CD4-positive, alpha-beta T cell (primary cell): ENCODE data around the gene TATDN3. TPM values are rescaled to one million over a fixed set of nuclear protein-coding genes. Genes with fewer than 3 reads are reported as not detected.

Source experiments
- ATAC-seq: fragments of 200-7000 bp; cut with Tn5 transposase; one replicate; pipeline ENCODE4 v1.10.0; 2022; ENCODE audit warnings: mild to moderate bottlenecking; ENCODE audit not compliant: poor library complexity
- CTCF ChIA-PET: fragments of 350-600 bp; sonication (Branson Sonifier 250); formaldehyde crosslinking; loops from one replicate; lab custom pipeline; 2021; ENCODE audit warnings: antibody characterized with exemption, inconsistent platforms; lab: Charles Lee
- POLR2A ChIA-PET: fragments of 350-600 bp; sonication (Branson Sonifier 250); formaldehyde crosslinking; loops from one replicate; lab custom pipeline; 2021; ENCODE audit warnings: antibody characterized with exemption, inconsistent platforms; lab: Charles Lee
- DNase-seq, 14 experiments: peaks; one replicate each; pipeline ENCODE4 v3.0.0-alpha.2; 2013 to 2020; ENCODE audit warnings: mixed read lengths in 2 of 14
- H3K27ac ChIP-seq, 2 donors: one replicate each; pipeline versions ENCODE4 v1.5.1 to v1.7.0; 2013; ENCODE audit warnings: low read length in 2 of 2, low read depth in 1 of 2, mild to moderate bottlenecking in 1 of 2
- H3K27me3 ChIP-seq, 2 experiments: 1 replicate in 1 of 2; 2 replicates in 1 of 2; pipeline versions ENCODE4 v1.6.1 to v1.7.0; 2013; ENCODE audit warnings: low read length in 2 of 2, control low read depth in 1 of 2, mild to moderate bottlenecking in 1 of 2, moderate library complexity in 1 of 2; ENCODE audit not compliant: insufficient read depth in 2 of 2, control insufficient read depth in 1 of 2
- H3K36me3 ChIP-seq: one replicate; pipeline ENCODE4 v1.6.1; 2013; ENCODE audit warnings: low read length, control low read depth; ENCODE audit not compliant: insufficient read depth
- H3K4me1 ChIP-seq: one replicate; pipeline ENCODE4 v1.6.1; 2013; ENCODE audit warnings: low read length, control low read depth; ENCODE audit not compliant: insufficient read depth
- H3K4me3 ChIP-seq: one replicate; pipeline ENCODE4 v1.5.1; 2013; ENCODE audit warnings: mild to moderate bottlenecking, low read length, moderate library complexity
- H3K9me3 ChIP-seq, 2 experiments: 1 replicate in 1 of 2; 2 replicates in 1 of 2; pipeline versions ENCODE4 v1.6.1 to v1.7.0; 2013; ENCODE audit warnings: low read length in 2 of 2, mild to moderate bottlenecking in 2 of 2, control low read depth in 1 of 2, moderate library complexity in 1 of 2; ENCODE audit not compliant: control insufficient read depth in 1 of 2, insufficient read depth in 1 of 2
- H3K27ac Mint-ChIP-seq: one replicate; pipeline ENCODE4 v1.8.0; 2020; ENCODE audit warnings: mixed read lengths
- H3K27me3 Mint-ChIP-seq: one replicate; pipeline ENCODE4 v1.8.0; 2021; ENCODE audit warnings: mixed read lengths
- H3K36me3 Mint-ChIP-seq: one replicate; pipeline ENCODE4 v1.8.0; 2021; ENCODE audit warnings: low read depth, mixed read lengths
- H3K4me1 Mint-ChIP-seq: one replicate; pipeline ENCODE4 v1.8.0; 2021; ENCODE audit warnings: low read depth, mixed read lengths
- H3K4me3 Mint-ChIP-seq: one replicate; pipeline ENCODE4 v1.8.0; 2020; ENCODE audit warnings: mild to moderate bottlenecking, mixed read lengths
- H3K9me3 Mint-ChIP-seq: one replicate; pipeline ENCODE4 v1.8.0; 2020; ENCODE audit warnings: mixed read lengths
- CTCF ChIP-seq: fragments of 200-600 bp; IDR thresholded peaks from one replicate; pipeline ENCODE4 v1.8.0; 2022; ENCODE audit warnings: antibody characterized with exemption, mild to moderate bottlenecking
- intact Hi-C, 2 experiments: fragments of 100-400 bp; cut with DNase I in 1 of 2; cut with micrococcal nuclease in 1 of 2; formaldehyde crosslinking; loops; one replicate each; pipeline versions ENCODE4 v1.15.1 to v1.9.0; 2023 to 2025; cut with DNase I, micrococcal nuclease
- total RNA-seq, 174 experiments: library from RNA in 2 of 174; stranded (reverse) in 2 of 174; gene quantifications; one replicate each; pipeline ENCODE4 v1.2.3 and lab custom pipeline; 2021 to 2026

The TATDN3 gene
- total RNA-seq, 2 experiments from 2014 or later = 12.2 to 13.8 TPM

GRCh38 chr1:212853658-212854057, 62.0 kb downstream of the TATDN3 start:
- TF ChIP-seq CTCF = no peak
- no peak for ATAC-seq
- Mint-ChIP-seq H3K27me3 (no peaks in the 10 kb centered on the region), H3K9me3 (no peaks in the 10 kb centered on the region), H3K27ac (no peak overlapping the region), H3K4me3 (no peak overlapping the region), H3K4me1 (peaks cover 18% of the 10 kb centered on the region), H3K36me3 (peaks cover 29% of the 10 kb centered on the region)
- peaks cover 15% of the 10 kb centered on the region for H3K4me1 ChIP-seq
- ChIA-PET CTCF (no interaction called here), POLR2A (no interaction called here)
- H3K9me3 ChIP-seq = peaks cover 0 to 4% of the 10 kb centered on the region in 2 experiments
- no peaks in the 10 kb centered on the region for H3K36me3 ChIP-seq
- no peak overlapping the region for H3K4me3 ChIP-seq
- intact Hi-C loops = loop anchor here in 1 of 2 experiments (10.0 kb wide), 1 partner anchor 439 kb away; the partner anchor contains the start of gene PACC1
- no peaks in the 10 kb centered on the region for H3K27me3 ChIP-seq
- no peak overlapping the region for H3K27ac ChIP-seq
- DNase-seq = no peak

GRCh38 chr1:212856755-212857154, 65.1 kb downstream of the TATDN3 start:
- H3K36me3 Mint-ChIP-seq = peaks cover 34% of the 10 kb centered on the region
- ChIA-PET POLR2A (interaction anchor here (1.0 to 2.0 kb wide), 3 partner anchors 8 to 821 kb away, joined by 6 to 15 read pairs (median 6); partner anchors contain the start of genes DTL, INTS7, NSL1 and TATDN3), CTCF (interaction anchor here (0.6 kb wide), 1 partner anchor 235 kb away, joined by 3 read pairs; no protein-coding TSS in a partner anchor)
- Histone ChIP-seq H3K27ac (no peak overlapping the region), H3K4me3 (peak overlapping the region; percentile 92), H3K4me1 (peaks cover 33% of the 10 kb centered on the region), H3K9me3 (no peaks in the 10 kb centered on the region), H3K36me3 (no peaks in the 10 kb centered on the region), H3K27me3 (no peaks in the 10 kb centered on the region)
- DNase-seq (no peak), ATAC-seq (no peak)
- peaks cover 18% of the 10 kb centered on the region for H3K4me1 Mint-ChIP-seq
- H3K4me3 Mint-ChIP-seq = peak overlapping the region; percentile 72
- H3K9me3 Mint-ChIP-seq = no peaks in the 10 kb centered on the region
- H3K27me3 Mint-ChIP-seq = no peaks in the 10 kb centered on the region
- no peak for TF ChIP-seq CTCF
- intact Hi-C loops = loop anchor here in 1 of 2 experiments (2.0 to 10.0 kb wide), 3 partner anchors 68 to 442 kb away; partner anchors contain the start of gene PACC1
- no peak overlapping the region for H3K27ac Mint-ChIP-seq

GRCh38 chr1:212857992-212858460, 66.3 kb downstream of the TATDN3 start, which contains the start of gene FLVCR1:
Gene FLVCR1 (plus strand): TSS chr1:212858275. CDS start chr1:212858453, 178 bp downstream.
- intact Hi-C loops = loop anchor here in 1 of 2 experiments (2.0 to 10.0 kb wide), 5 partner anchors 69 to 443 kb away; partner anchors contain the start of genes PACC1 and RPS6KC1
- peaks cover 33% of the 10 kb centered on the region for H3K4me1 ChIP-seq
- TF ChIP-seq CTCF = no peak
- H3K9me3 Mint-ChIP-seq = no peaks in the 10 kb centered on the region
- H3K4me1 Mint-ChIP-seq = peaks cover 18% of the 10 kb centered on the region
- peak within 1 kb of the TSS; percentile 55 to 63 for H3K27ac ChIP-seq
- ATAC-seq (peak; percentile 95), DNase-seq (peak; percentile 78 to 95 (median 86))
- no peaks in the 10 kb centered on the region for H3K27me3 Mint-ChIP-seq
- H3K36me3 Mint-ChIP-seq = peaks cover 28% of the 10 kb centered on the region
- CTCF ChIA-PET = no interaction called here
- peak within 1 kb of the TSS; percentile 89 for H3K27ac Mint-ChIP-seq
- no peaks in the 10 kb centered on the region for H3K36me3 ChIP-seq
- POLR2A ChIA-PET = interaction anchor here (0.5 to 2.0 kb wide), 12 partner anchors 15 to 823 kb away, joined by 3 to 15 read pairs (median 4); partner anchors contain the start of genes DTL, INTS7, NSL1 and TATDN3
- H3K27me3 ChIP-seq = no peaks in the 10 kb centered on the region
- H3K9me3 ChIP-seq = no peaks in the 10 kb centered on the region
- H3K4me3 Mint-ChIP-seq = peak within 1 kb of the TSS; percentile 72
- H3K4me3 ChIP-seq = peak within 1 kb of the TSS; percentile 92
